SK-N-MC (cell line): ENCODE measurements around the gene DGKB.

Experiments used
- EZH2 ChIP-seq: fragments of 200-600 bp; sonication (generic); IDR thresholded peaks from one replicate; pipeline ENCODE4 v1.6.1; 2017; ENCODE audit warnings: antibody characterized with exemption
- FOXP2 ChIP-seq: optimal IDR thresholded peaks from 2 replicates; pipeline ENCODE3; 2011; ENCODE audit warnings: mild to moderate bottlenecking, moderate library complexity; ENCODE audit not compliant: insufficient read depth; ENCODE audit errors: extremely low read length, control extremely low read depth
- POLR2AphosphoS5 ChIP-seq: IDR thresholded peaks from 2 replicates; pipeline ENCODE4 v1.6.1; 2012; ENCODE audit warnings: mild to moderate bottlenecking, low read depth, low read length, borderline replicate concordance

DNA sequence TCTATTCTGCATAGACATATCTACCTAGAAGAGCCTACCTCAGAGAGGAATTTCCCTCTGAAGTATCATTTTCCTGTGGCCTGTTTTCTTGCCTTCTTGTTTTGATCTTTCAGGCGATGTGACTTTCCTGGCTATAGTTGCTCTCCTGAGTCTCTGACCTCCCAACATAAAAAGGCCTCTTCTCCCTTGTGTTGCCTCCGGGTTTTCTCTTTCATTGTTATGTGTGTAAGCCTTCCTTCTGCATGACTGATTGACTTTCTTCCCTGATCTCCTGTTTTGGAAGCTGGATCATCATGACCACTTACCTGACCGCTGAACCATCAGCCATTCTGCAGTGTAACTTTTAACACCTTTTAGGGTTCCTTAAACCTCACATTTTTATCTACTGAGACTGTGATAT is 471.6 kb downstream of the DGKB start:
- no peak for TF ChIP-seq EZH2
- no peak for TF ChIP-seq FOXP2
- no peak for TF ChIP-seq POLR2AphosphoS5
